HEK293 (cell line): ENCODE data around the gene TTC34.

Source experiments
- CTCF ChIA-PET: fragments of 350-600 bp; formaldehyde crosslinking; extraction: SDS; loops from one replicate; lab custom pipeline; 2021; ENCODE audit warnings: antibody characterized with exemption; lab: Yijun Ruan, JAX
- POLR2A ChIA-PET: fragments of 300-600 bp; formaldehyde crosslinking; extraction: SDS; loops from one replicate; lab custom pipeline; 2020; ENCODE audit warnings: antibody characterized with exemption, inconsistent platforms; lab: Yijun Ruan, JAX
- H3K27ac ChIP-seq: fragments of 200-500 bp; sonication (Bioruptor generic); 2 replicates; pipeline ENCODE4 v1.5.1; 2014; ENCODE audit warnings: low read depth, low read length, control low read depth, inconsistent platforms; ENCODE audit errors: extremely low read depth
- H3K36me3 ChIP-seq, 2 experiments: fragments of 200-500 bp in 1 of 2; sonication (Bioruptor generic) in 1 of 2; 1 replicate in 1 of 2; 2 replicates in 1 of 2; pipeline ENCODE4 v1.5.1; 2014 to 2017; ENCODE audit warnings: inconsistent platforms in 2 of 2, low read length in 2 of 2; ENCODE audit not compliant: control insufficient read depth in 2 of 2, insufficient read depth in 1 of 2
- H3K4me1 ChIP-seq: fragments of 200-500 bp; sonication (Bioruptor generic); 2 replicates; pipeline ENCODE4 v1.5.1; 2014; ENCODE audit warnings: mild to moderate bottlenecking, low read length, inconsistent platforms; ENCODE audit not compliant: control insufficient read depth, insufficient read depth
- H3K4me3 ChIP-seq: 2 replicates; pipeline ENCODE4 v1.5.1; 2011; ENCODE audit warnings: low read depth, mild to moderate bottlenecking, control low read depth, low read length, moderate library complexity
- H3K9me3 ChIP-seq: fragments of 200-500 bp; sonication (Bioruptor generic); 2 replicates; pipeline ENCODE4 v1.5.1; 2014; ENCODE audit warnings: low read depth, low read length, inconsistent platforms; ENCODE audit not compliant: control insufficient read depth, insufficient read depth
- FEZF1 ChIP-seq: fragments of 450-650 bp; formaldehyde crosslinking; IDR thresholded peaks from 2 replicates; pipeline ENCODE4 v1.5.1; 2016; ENCODE audit warnings: missing biosample characterization, missing genetic modification characterization
- GLIS1 ChIP-seq: fragments of 450-650 bp; formaldehyde crosslinking; IDR thresholded peaks from 2 replicates; pipeline ENCODE4 v1.5.1; 2016; ENCODE audit warnings: missing biosample characterization, missing genetic modification characterization
- GLIS2 ChIP-seq: fragments of 450-650 bp; formaldehyde crosslinking; IDR thresholded peaks from 2 replicates; pipeline ENCODE4 v1.5.1; 2016; ENCODE audit warnings: missing biosample characterization, missing genetic modification characterization
- KLF10 ChIP-seq: fragments of 450-650 bp; IDR thresholded peaks from 2 replicates; pipeline ENCODE4 v1.5.1; 2018; ENCODE audit warnings: missing biosample characterization, mild to moderate bottlenecking, missing genetic modification characterization
- SALL2 ChIP-seq: fragments of 450-650 bp; formaldehyde crosslinking; IDR thresholded peaks from 2 replicates; pipeline ENCODE4 v1.5.0; 2017; ENCODE audit warnings: missing biosample characterization, mild to moderate bottlenecking, missing genetic modification characterization, borderline replicate concordance
- ZBTB21 ChIP-seq: fragments of 450-650 bp; formaldehyde crosslinking; IDR thresholded peaks from 2 replicates; pipeline ENCODE4 v1.5.1; 2017; ENCODE audit warnings: missing biosample characterization, missing genetic modification characterization
- ZFHX2 ChIP-seq: fragments of 450-650 bp; formaldehyde crosslinking; conservative IDR thresholded peaks from 2 replicates; pipeline ENCODE4 v1.5.1; 2016; ENCODE audit warnings: missing biosample characterization, missing genetic modification characterization
- ZFP37 ChIP-seq: fragments of 450-650 bp; formaldehyde crosslinking; IDR thresholded peaks from 2 replicates; pipeline ENCODE4 v1.5.1; 2016; ENCODE audit warnings: missing biosample characterization, missing genetic modification characterization
- ZIC2 ChIP-seq: fragments of 450-650 bp; formaldehyde crosslinking; IDR thresholded peaks from 2 replicates; pipeline ENCODE4 v1.5.1; 2016; ENCODE audit warnings: missing biosample characterization, missing genetic modification characterization
- ZNF133 ChIP-seq: fragments of 450-650 bp; formaldehyde crosslinking; IDR thresholded peaks from 2 replicates; pipeline ENCODE4 v1.5.1; 2016; ENCODE audit warnings: missing biosample characterization, missing genetic modification characterization
- ZNF202 ChIP-seq: fragments of 450-650 bp; formaldehyde crosslinking; IDR thresholded peaks from 2 replicates; pipeline ENCODE4 v1.5.1; 2016; ENCODE audit warnings: missing biosample characterization, missing genetic modification characterization, borderline replicate concordance
- ZNF23 ChIP-seq: fragments of 450-650 bp; formaldehyde crosslinking; IDR thresholded peaks from 2 replicates; pipeline ENCODE4 v1.5.1; 2016; ENCODE audit warnings: missing biosample characterization, missing genetic modification characterization, borderline replicate concordance
- ZNF239 ChIP-seq: fragments of 450-650 bp; formaldehyde crosslinking; IDR thresholded peaks from 2 replicates; pipeline ENCODE4 v1.5.1; 2016; ENCODE audit warnings: missing biosample characterization, missing genetic modification characterization
- ZNF24 ChIP-seq: fragments of 450-650 bp; formaldehyde crosslinking; IDR thresholded peaks from 2 replicates; pipeline ENCODE4 v1.5.1; 2016; ENCODE audit warnings: missing biosample characterization, missing genetic modification characterization
- ZNF266 ChIP-seq: fragments of 450-650 bp; formaldehyde crosslinking; IDR thresholded peaks from 2 replicates; pipeline ENCODE4 v1.5.1; 2016; ENCODE audit warnings: missing biosample characterization, missing genetic modification characterization, low read depth
- ZNF274 ChIP-seq, 2 experiments: fragments of 200-500 bp in 1 of 2; fragments of 450-650 bp in 1 of 2; sonication (Bioruptor generic) in 1 of 2; formaldehyde crosslinking in 1 of 2; IDR thresholded peaks; 2 replicates each; pipeline versions ENCODE4 v1.5.1 to v1.6.1; 2014 to 2016; ENCODE audit warnings: borderline replicate concordance in 1 of 2, inconsistent platforms in 1 of 2, low read length in 1 of 2, missing biosample characterization in 1 of 2, missing genetic modification characterization in 1 of 2
- ZNF292 ChIP-seq: fragments of 450-650 bp; formaldehyde crosslinking; IDR thresholded peaks from 2 replicates; pipeline ENCODE4 v1.5.1; 2016; ENCODE audit warnings: low read depth, missing biosample characterization, missing genetic modification characterization, borderline replicate concordance
- ZNF302 ChIP-seq: fragments of 450-650 bp; formaldehyde crosslinking; IDR thresholded peaks from 2 replicates; pipeline ENCODE4 v1.5.1; 2016; ENCODE audit warnings: missing biosample characterization, missing genetic modification characterization, low read depth
- ZNF341 ChIP-seq: fragments of 450-650 bp; formaldehyde crosslinking; IDR thresholded peaks from 2 replicates; pipeline ENCODE4; 2016; ENCODE audit warnings: low read depth, missing biosample characterization, missing genetic modification characterization
- ZNF404 ChIP-seq: fragments of 450-650 bp; formaldehyde crosslinking; IDR thresholded peaks from 2 replicates; pipeline ENCODE4 v1.5.1; 2017; ENCODE audit warnings: missing biosample characterization, missing genetic modification characterization
- ZNF514 ChIP-seq: fragments of 450-650 bp; formaldehyde crosslinking; IDR thresholded peaks from 2 replicates; pipeline ENCODE4 v1.5.1; 2016; ENCODE audit warnings: missing biosample characterization, missing genetic modification characterization
- ZNF521 ChIP-seq: fragments of 450-650 bp; formaldehyde crosslinking; IDR thresholded peaks from 2 replicates; pipeline ENCODE4 v1.5.1; 2017; ENCODE audit warnings: missing biosample characterization, mild to moderate bottlenecking, missing genetic modification characterization
- ZNF701 ChIP-seq: fragments of 450-650 bp; formaldehyde crosslinking; IDR thresholded peaks from 2 replicates; pipeline ENCODE4 v1.5.1; 2016; ENCODE audit warnings: missing biosample characterization, missing genetic modification characterization
- TF ChIP-seq, protein P1 (sequence below): fragments of 450-650 bp; formaldehyde crosslinking; conservative IDR thresholded peaks from 2 replicates; pipeline ENCODE4 v1.5.1; 2016; ENCODE audit warnings: low read depth, missing biosample characterization, missing genetic modification characterization

TTC34 gene

GRCh38 chr1:2641381-2642130 lies 159.9 kb downstream of the TTC34 start:
- CTCF ChIA-PET: no interaction called here
- Histone ChIP-seq H3K9me3 (no peaks in the 10 kb centered on the region), H3K4me1 (peaks cover 3% of the 10 kb centered on the region), H3K4me3 (no peak overlapping the region), H3K36me3 (no peaks in the 10 kb centered on the region), H3K27ac (no peak overlapping the region; the same call in 1 of the 2 replicates)
- TF ChIP-seq ZIC2 (tag by site-specific recombination) (0 out of 2 replicates have a peak, but pooled peaks have one; percentile 7), KLF10 (no peak)
- POLR2A ChIA-PET: no interaction called here

DNA sequence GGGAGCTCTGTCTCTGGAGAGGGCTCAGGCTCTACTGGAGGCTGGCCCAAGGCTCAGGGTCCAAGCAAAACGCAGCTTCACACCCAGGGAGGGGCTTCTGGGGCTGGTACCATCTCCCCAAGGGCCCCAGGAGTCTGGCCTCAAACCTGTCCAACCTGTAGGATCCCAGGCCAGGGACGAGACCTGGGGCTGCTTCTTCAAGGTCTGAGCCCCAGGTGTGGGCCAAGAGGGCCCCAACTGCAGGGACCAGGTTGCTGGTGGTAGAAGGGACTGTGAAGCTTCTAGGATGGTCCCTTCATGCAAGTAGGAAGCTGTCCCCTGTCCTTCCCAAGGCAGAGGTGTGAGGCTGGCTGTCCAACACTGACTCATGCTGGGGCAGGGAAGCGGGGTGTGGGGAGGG lies 160.9 kb downstream of the TTC34 start:
- Histone ChIP-seq H3K4me1 (peaks cover 3% of the 10 kb centered on the region), H3K27ac (no peak overlapping the region), H3K4me3 (no peak overlapping the region), H3K9me3 (no peaks in the 10 kb centered on the region), H3K36me3 (no peaks in the 10 kb centered on the region)
- TF ChIP-seq FEZF1 (no peak), ZNF292 (tag by site-specific recombination) (no peak), ZNF239 (no peak), ZNF133 (tag by site-specific recombination) (no peak), ZNF266 (tag by site-specific recombination) (no peak)
- ChIA-PET POLR2A (interaction anchor here (1.8 kb wide), 1 partner anchor 55 kb away, joined by 4 read pairs; no protein-coding TSS in a partner anchor), CTCF (no interaction called here)

- Histone ChIP-seq H3K4me3 (no peak overlapping the region), H3K36me3 (no peaks in the 10 kb centered on the region), H3K4me1 (peaks cover 3% of the 10 kb centered on the region), H3K27ac (no peak overlapping the region), H3K9me3 (no peaks in the 10 kb centered on the region)
- TF ChIP-seq ZNF404 (no peak), GLIS2 (tag by site-specific recombination) (0 out of 2 replicates have a peak, but pooled peaks have one; percentile 13), ZNF24 (tag by site-specific recombination) (no peak), SALL2 (tag by site-specific recombination) (no peak), ZBTB21 (tag by site-specific recombination) (no peak)
- CTCF ChIA-PET: no interaction called here
- POLR2A ChIA-PET: interaction anchor here (1.8 kb wide), 1 partner anchor 54 kb away, joined by 4 read pairs; no protein-coding TSS in a partner anchor
Measured at GRCh38 chr1:2639607-2640521, 161.6 kb downstream of the TTC34 start.

DNA sequence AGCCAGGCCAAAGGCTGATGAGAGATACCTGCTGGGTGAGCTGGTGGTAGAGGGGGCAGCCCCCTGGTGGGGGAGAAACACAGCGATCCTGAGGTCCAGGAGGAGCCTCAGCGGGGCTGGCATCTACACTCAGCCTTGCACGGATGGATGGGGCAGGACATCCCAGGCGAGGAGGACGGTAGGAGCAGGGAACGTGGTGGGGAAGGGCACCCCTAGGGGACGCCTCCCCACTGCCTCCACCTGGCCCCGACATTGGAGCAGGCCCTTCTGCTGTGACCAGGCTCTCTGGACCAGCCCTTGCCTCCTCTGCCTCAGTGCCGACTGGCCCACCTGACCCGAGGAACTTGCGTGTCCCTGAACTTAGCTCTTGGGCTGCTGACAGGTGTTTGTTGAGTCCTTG lies 162.3 kb downstream of the TTC34 start:
- POLR2A ChIA-PET: interaction anchor here (1.0 to 1.8 kb wide), 2 partner anchors 22 to 53 kb away, joined by 4 read pairs; no protein-coding TSS in a partner anchor
- CTCF ChIA-PET: no interaction called here
- H3K4me3 ChIP-seq: no peak overlapping the region
- H3K27ac ChIP-seq: no peak overlapping the region
- no peaks in the 10 kb centered on the region for H3K36me3 ChIP-seq
- H3K9me3 ChIP-seq: no peaks in the 10 kb centered on the region
- peaks cover 3% of the 10 kb centered on the region for H3K4me1 ChIP-seq
- TF ChIP-seq GLIS1 (tag by site-specific recombination) (no peak), ZNF701 (no peak), ZNF302 (tag by site-specific recombination) (no peak), ZNF239 (no peak), ZNF202 (tag by site-specific recombination) (no peak), ZFHX2 (tag by site-specific recombination) (no peak), ZNF341 (tag by site-specific recombination) (no peak), ZNF23 (no peak), ZNF521 (tag by site-specific recombination) (no peak), ZFP37 (no peak), ZNF514 (tag by site-specific recombination) (no peak), ZNF274 (IDR thresholded peaks at IDR 0.05; ENCODE audit: low read length) (no peak), ZNF274 (tag by site-specific recombination; IDR thresholded peaks at IDR 0.05; ENCODE audit: borderline replicate concordance) (no peak)
- TF ChIP-seq, protein P1, sequence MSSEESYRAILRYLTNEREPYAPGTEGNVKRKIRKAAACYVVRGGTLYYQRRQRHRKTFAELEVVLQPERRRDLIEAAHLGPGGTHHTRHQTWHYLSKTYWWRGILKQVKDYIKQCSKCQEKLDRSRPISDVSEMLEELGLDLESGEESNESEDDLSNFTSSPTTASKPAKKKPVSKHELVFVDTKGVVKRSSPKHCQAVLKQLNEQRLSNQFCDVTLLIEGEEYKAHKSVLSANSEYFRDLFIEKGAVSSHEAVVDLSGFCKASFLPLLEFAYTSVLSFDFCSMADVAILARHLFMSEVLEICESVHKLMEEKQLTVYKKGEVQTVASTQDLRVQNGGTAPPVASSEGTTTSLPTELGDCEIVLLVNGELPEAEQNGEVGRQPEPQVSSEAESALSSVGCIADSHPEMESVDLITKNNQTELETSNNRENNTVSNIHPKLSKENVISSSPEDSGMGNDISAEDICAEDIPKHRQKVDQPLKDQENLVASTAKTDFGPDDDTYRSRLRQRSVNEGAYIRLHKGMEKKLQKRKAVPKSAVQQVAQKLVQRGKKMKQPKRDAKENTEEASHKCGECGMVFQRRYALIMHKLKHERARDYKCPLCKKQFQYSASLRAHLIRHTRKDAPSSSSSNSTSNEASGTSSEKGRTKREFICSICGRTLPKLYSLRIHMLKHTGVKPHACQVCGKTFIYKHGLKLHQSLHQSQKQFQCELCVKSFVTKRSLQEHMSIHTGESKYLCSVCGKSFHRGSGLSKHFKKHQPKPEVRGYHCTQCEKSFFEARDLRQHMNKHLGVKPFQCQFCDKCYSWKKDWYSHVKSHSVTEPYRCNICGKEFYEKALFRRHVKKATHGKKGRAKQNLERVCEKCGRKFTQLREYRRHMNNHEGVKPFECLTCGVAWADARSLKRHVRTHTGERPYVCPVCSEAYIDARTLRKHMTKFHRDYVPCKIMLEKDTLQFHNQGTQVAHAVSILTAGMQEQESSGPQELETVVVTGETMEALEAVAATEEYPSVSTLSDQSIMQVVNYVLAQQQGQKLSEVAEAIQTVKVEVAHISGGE (tag by site-specific recombination): no peak
